Calu3 (cell line): ENCODE data around the gene FAXDC2. TPM values are rescaled to one million over a fixed set of nuclear protein-coding genes. Genes with fewer than 3 reads are reported as not detected.
A peak's percentile ranks its signal among the peaks of the same experiment; 100 is the strongest.

ENCODE experiments used
- BruUV-seq: library from RNA; stranded (reverse); fragments of 400-500 nt; replicated peaks from 2 replicates; lab custom pipeline; 2021; lab: Mats Ljungman, UMichigan
- CTCF ChIA-PET: fragments of 300-600 bp; sonication (Branson Sonifier 250); formaldehyde crosslinking; loops from one replicate; lab custom pipeline; 2022; ENCODE audit warnings: antibody characterized with exemption; lab: Charles Lee
- DNase-seq: peaks from one replicate; pipeline ENCODE4 v3.0.0; 2022
- H3K27ac Mint-ChIP-seq: one replicate; pipeline ENCODE4 v1.8.0; 2022; ENCODE audit warnings: mixed read lengths; ENCODE audit not compliant: unreplicated experiment
- H3K27me3 Mint-ChIP-seq: one replicate; pipeline ENCODE4 v1.8.0; 2022; ENCODE audit warnings: mixed read lengths; ENCODE audit not compliant: unreplicated experiment
- H3K36me3 Mint-ChIP-seq: one replicate; pipeline ENCODE4 v1.8.0; 2022; ENCODE audit warnings: mild to moderate bottlenecking, moderate library complexity, mixed read lengths; ENCODE audit not compliant: insufficient read depth, unreplicated experiment
- H3K4me1 Mint-ChIP-seq: one replicate; pipeline ENCODE4 v1.8.0; 2022; ENCODE audit warnings: mild to moderate bottlenecking, low read depth, mixed read lengths; ENCODE audit not compliant: unreplicated experiment
- H3K4me3 Mint-ChIP-seq: one replicate; pipeline ENCODE4 v1.8.0; 2022; ENCODE audit warnings: mild to moderate bottlenecking, low read depth, moderate library complexity, mixed read lengths; ENCODE audit not compliant: unreplicated experiment
- H3K9me3 Mint-ChIP-seq: one replicate; pipeline ENCODE4 v1.8.0; 2022; ENCODE audit warnings: low read depth, mixed read lengths; ENCODE audit not compliant: unreplicated experiment
- intact Hi-C: fragments of 100-400 bp; cut with micrococcal nuclease; formaldehyde crosslinking; loops from one replicate; pipeline ENCODE4 v1.10.0; 2022; ENCODE audit not compliant: unreplicated experiment
- total RNA-seq: library from RNA; stranded (reverse); gene quantifications from 2 replicates; pipeline ENCODE4 v1.2.3, GENCODE V29; 2022
- TF ChIP-seq, protein P1 (sequence below): fragments of 200-600 bp; IDR thresholded peaks from one replicate; pipeline ENCODE4 v1.8.0; 2022; ENCODE audit warnings: antibody characterized with exemption; ENCODE audit not compliant: unreplicated experiment

Gene FAXDC2
- total RNA-seq, 1 experiment from 2014 or later, result not detected

DNA sequence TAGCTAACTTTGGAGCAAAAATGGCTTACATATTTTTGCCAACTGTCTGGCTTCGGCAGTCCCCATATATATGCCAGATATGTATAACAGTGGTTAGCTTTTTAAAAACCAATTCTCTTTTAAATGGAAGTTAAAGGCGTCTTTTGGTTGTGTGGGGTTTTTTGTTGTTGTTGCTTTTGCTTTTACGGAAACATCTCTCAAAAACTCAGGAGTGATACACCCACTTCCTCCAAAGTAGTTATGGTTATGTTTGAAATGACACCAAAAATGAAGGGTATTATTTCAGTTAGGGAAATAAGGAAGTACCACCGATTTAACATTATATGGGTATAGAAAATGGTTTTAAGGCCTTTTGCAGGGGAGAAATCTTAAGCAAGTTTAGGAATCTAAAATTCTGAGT, 10.4 kb upstream of the FAXDC2 start:
- peaks cover 23% of the 10 kb centered on the region for H3K4me1 Mint-ChIP-seq
- CTCF ChIA-PET, result interaction anchor here (0.6 to 0.9 kb wide), 2 partner anchors 94 to 97 kb away, joined by 3 to 4 read pairs; no protein-coding TSS in a partner anchor
- no TSS peak for BruUV-seq
- H3K27ac Mint-ChIP-seq, result peak overlapping the region; percentile 24
- TF ChIP-seq, protein P1, sequence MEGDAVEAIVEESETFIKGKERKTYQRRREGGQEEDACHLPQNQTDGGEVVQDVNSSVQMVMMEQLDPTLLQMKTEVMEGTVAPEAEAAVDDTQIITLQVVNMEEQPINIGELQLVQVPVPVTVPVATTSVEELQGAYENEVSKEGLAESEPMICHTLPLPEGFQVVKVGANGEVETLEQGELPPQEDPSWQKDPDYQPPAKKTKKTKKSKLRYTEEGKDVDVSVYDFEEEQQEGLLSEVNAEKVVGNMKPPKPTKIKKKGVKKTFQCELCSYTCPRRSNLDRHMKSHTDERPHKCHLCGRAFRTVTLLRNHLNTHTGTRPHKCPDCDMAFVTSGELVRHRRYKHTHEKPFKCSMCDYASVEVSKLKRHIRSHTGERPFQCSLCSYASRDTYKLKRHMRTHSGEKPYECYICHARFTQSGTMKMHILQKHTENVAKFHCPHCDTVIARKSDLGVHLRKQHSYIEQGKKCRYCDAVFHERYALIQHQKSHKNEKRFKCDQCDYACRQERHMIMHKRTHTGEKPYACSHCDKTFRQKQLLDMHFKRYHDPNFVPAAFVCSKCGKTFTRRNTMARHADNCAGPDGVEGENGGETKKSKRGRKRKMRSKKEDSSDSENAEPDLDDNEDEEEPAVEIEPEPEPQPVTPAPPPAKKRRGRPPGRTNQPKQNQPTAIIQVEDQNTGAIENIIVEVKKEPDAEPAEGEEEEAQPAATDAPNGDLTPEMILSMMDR, result no peak
- no peak for DNase-seq
- no peaks in the 10 kb centered on the region for H3K27me3 Mint-ChIP-seq
- H3K4me3 Mint-ChIP-seq, result peak overlapping the region; percentile 100
- no peaks in the 10 kb centered on the region for H3K9me3 Mint-ChIP-seq
- peaks cover 44% of the 10 kb centered on the region for H3K36me3 Mint-ChIP-seq
- intact Hi-C loops, result no loop called here

DNA sequence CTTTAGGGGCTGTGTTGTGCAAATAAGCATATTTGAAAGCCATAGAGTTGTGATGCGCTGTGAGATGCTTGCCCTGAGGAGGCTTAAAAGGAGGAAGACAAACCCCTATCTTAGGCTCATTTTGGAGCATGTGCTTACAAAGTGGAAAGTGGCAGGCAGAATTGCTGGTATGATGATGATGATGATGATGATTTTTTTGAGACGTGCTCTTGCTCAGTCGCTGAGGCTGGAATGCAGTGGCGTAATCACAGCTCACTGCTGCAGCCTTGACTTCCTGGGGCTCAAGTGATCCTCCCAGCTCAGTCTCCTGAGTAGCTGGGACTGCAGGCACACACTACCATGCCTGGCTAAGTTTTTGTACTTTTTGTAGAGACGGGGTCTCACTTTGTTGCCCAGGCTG, 9.7 kb upstream of the FAXDC2 start:
- TF ChIP-seq, protein P1, result no peak
- CTCF ChIA-PET, result interaction anchor here (0.6 to 0.9 kb wide), 2 partner anchors 94 to 96 kb away, joined by 3 to 4 read pairs; no protein-coding TSS in a partner anchor
- peak overlapping the region; percentile 100 for H3K4me3 Mint-ChIP-seq
- H3K36me3 Mint-ChIP-seq, result peaks cover 38% of the 10 kb centered on the region
- intact Hi-C loops, result no loop called here
- DNase-seq, result peak; percentile 28
- H3K27ac Mint-ChIP-seq, result peak overlapping the region; percentile 95
- no peaks in the 10 kb centered on the region for H3K27me3 Mint-ChIP-seq
- BruUV-seq, result no TSS peak
- peaks cover 23% of the 10 kb centered on the region for H3K4me1 Mint-ChIP-seq
- no peaks in the 10 kb centered on the region for H3K9me3 Mint-ChIP-seq

DNA sequence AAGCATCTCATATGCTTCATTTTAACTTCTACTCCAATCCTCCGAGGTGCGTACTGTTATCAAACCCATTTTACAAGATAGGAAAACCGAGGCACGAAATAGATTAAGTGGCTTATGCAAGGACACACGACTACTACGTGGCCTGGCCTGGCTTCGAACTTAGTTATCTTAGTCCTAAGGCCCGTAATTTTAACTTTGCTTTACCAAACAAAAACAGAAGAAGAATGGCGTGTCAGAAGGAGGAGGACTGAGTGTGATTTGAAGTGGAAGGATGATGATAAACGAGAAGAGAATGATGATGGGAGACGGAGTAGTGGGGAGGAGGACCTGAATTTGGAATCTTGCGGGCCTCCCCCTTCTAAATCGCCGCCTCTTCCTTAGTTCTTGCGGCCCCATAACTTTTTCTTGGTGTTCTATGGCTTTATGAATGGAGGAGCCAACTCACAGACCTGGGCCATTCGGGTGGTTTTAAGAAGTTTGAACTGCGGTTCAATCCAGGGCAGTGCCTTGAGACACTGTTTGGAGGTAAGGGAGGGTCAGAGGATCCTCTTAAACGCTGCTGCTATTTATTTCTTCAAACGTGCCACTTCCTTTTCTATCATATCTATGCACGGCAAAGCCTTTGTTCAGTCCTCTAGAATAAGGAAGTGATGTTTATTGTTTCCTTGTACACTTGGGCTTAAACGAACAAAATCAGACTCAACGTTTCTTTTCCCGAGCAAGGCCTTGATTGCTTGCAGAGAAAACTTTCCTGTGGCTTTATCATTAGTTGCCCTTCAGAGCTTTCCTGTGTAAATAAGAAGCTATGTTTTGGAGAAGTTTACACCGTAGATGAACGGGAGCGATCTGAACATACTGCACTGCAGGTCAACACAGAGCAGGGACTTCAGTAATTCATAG, 8.8 kb upstream of the FAXDC2 start:
- H3K4me3 Mint-ChIP-seq, result peak overlapping the region; percentile 100
- H3K9me3 Mint-ChIP-seq, result no peaks in the 10 kb centered on the region
- peak overlapping the region; percentile 95 for H3K27ac Mint-ChIP-seq
- H3K36me3 Mint-ChIP-seq, result peaks cover 35% of the 10 kb centered on the region
- TSS peak; percentile 46 for BruUV-seq
- intact Hi-C loops, result loop anchor here (2.0 kb wide), 1 partner anchor 208 kb away; no protein-coding TSS in a partner anchor
- TF ChIP-seq, protein P1, result no peak
- H3K4me1 Mint-ChIP-seq, result peaks cover 23% of the 10 kb centered on the region
- CTCF ChIA-PET, result interaction anchor here (0.6 to 1.0 kb wide), 5 partner anchors 27 to 894 kb away, joined by 3 to 7 read pairs (median 3); no protein-coding TSS in a partner anchor
- no peaks in the 10 kb centered on the region for H3K27me3 Mint-ChIP-seq
- DNase-seq, result no peak

DNA sequence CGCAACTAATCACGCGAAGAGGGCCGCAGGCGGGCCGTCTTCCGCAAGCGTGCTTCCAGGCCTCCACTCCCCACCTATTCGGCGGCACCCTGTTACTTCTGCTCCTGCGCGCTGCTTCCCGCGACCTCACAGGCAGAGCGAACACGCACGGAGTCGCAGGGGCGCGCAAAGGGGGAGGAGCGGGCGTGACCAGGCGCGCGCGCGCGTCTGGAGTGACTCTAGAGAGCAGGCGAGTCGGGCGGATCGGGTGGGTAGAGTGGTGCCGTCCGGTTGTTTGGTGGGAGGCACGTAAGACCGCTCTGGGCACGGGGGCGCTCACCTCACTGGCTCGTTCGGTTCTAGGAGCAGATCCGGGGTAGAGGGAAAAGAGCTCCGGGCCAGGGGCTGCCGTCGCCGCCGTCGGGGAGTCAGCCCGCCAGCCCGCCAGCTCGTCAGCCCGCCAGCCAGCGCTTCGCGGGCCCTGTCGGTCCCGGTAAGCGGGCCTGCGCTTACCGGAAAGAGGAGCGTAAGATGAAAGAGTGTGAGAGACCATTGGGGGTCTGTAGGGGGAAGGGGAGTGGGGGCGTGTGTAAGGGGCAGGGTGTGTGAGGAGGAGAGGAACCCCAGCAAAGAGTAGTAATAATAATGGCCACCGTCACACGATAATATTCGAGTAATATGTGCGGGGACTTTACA, 8.0 kb upstream of the FAXDC2 start, which contains the start of gene CNOT8:
CNOT8 (plus strand) TSS at position 331 of the 675 bp plus-strand sequence. CDS start 4,652 bp downstream, outside the sequence.
- TF ChIP-seq, protein P1, result no peak
- peak within 1 kb of the TSS; percentile 95 for H3K27ac Mint-ChIP-seq
- H3K4me1 Mint-ChIP-seq, result peaks cover 23% of the 10 kb centered on the region
- CTCF ChIA-PET, result interaction anchor here (0.6 to 1.0 kb wide), 5 partner anchors 27 to 894 kb away, joined by 3 to 7 read pairs (median 3); no protein-coding TSS in a partner anchor
- no peaks in the 10 kb centered on the region for H3K27me3 Mint-ChIP-seq
- intact Hi-C loops, result loop anchor here (2.0 kb wide), 1 partner anchor 208 kb away; no protein-coding TSS in a partner anchor
- peaks cover 35% of the 10 kb centered on the region for H3K36me3 Mint-ChIP-seq
- peak; percentile 99 for DNase-seq
- BruUV-seq, result no TSS peak
- no peaks in the 10 kb centered on the region for H3K9me3 Mint-ChIP-seq
- peak within 1 kb of the TSS; percentile 100 for H3K4me3 Mint-ChIP-seq
